ENCODE data around the gene CELA3B. TPM values are rescaled to one million over a fixed set of nuclear protein-coding genes. Genes with fewer than 3 reads are reported as not detected.
"Not testable (repeated sequence)": the region's sequence is repeated elsewhere in the genome, so short reads cannot be mapped to it uniquely, and the experiment has no call there.

CELA3B gene
- not detected in 2 replicates for total RNA-seq

GRCh38 chr1:21976703-21977239 lies at the start of gene CELA3B:
Gene CELA3B, plus strand, starts transcription at chr1:21977022. Its CDS starts 18 bp downstream, at chr1:21977040.
- H3K4me3 ChIP-seq (ENCODE audit: low read depth, low read length); DNase-seq (ENCODE audit: low read depth): not testable (repeated sequence)

GRCh38 chr1:21927533-21928237 lies 49.1 kb upstream of the CELA3B start:
- TF ChIP-seq CTCF (IDR thresholded peaks at IDR 0.05; ENCODE audit: insufficient read depth, low read depth, low read length), result no peak
- DNase-seq (ENCODE audit: low read depth), result peak; percentile 79
- H3K4me3 ChIP-seq (ENCODE audit: low read depth, low read length), result no peak overlapping the region

- H3K4me3 ChIP-seq (ENCODE audit: low read depth, low read length), result no peak overlapping the region
- peak; percentile 85 for DNase-seq (ENCODE audit: low read depth)
- no peak for TF ChIP-seq CTCF (IDR thresholded peaks at IDR 0.05; ENCODE audit: insufficient read depth, low read depth, low read length)
These were observed 46.7 kb upstream of the CELA3B start for GRCh38 chr1:21930080-21930571.

- no peak for TF ChIP-seq CTCF (IDR thresholded peaks at IDR 0.05; ENCODE audit: insufficient read depth, low read depth, low read length)
- DNase-seq (ENCODE audit: low read depth), result no peak
- no peak overlapping the region for H3K4me3 ChIP-seq (ENCODE audit: low read depth, low read length)
These were observed 46.1 kb upstream of the CELA3B start for GRCh38 chr1:21930629-21931170.

GRCh38 chr1:21931171-21932093 lies 45.4 kb upstream of the CELA3B start:
- no peak for TF ChIP-seq CTCF (IDR thresholded peaks at IDR 0.05; ENCODE audit: insufficient read depth, low read depth, low read length)
- H3K4me3 ChIP-seq (ENCODE audit: low read depth, low read length), result no peak overlapping the region
- DNase-seq (ENCODE audit: low read depth), result peak; percentile 91

GRCh38 chr1:21932127-21932526 lies 44.7 kb upstream of the CELA3B start:
- DNase-seq (ENCODE audit: low read depth), result peak; percentile 92
- no peak overlapping the region for H3K4me3 ChIP-seq (ENCODE audit: low read depth, low read length)
- no peak for TF ChIP-seq CTCF (IDR thresholded peaks at IDR 0.05; ENCODE audit: insufficient read depth, low read depth, low read length)

All from fibroblast of villous mesenchyme (primary cell).